Measurements from ENCODE around the gene TICAM2.

GRCh38 chr5:115559524-115559923 is 42.8 kb downstream of the TICAM2 start:
- TF ChIP-seq ZNF232 (CRISPR knock-in tag; IDR thresholded peaks at IDR 0.05): no peak
- no peak for TF ChIP-seq CTCF (IDR thresholded peaks at IDR 0.05)
- no peak for TF ChIP-seq ZNF121 (CRISPR knock-in tag; IDR thresholded peaks at IDR 0.05)
- no peak for TF ChIP-seq HMGA2 (CRISPR knock-in tag; IDR thresholded peaks at IDR 0.05)
- TF ChIP-seq GABPB1 (CRISPR knock-in tag; IDR thresholded peaks at IDR 0.05): no peak
- no peak for TF ChIP-seq TEAD4 (CRISPR knock-in tag; IDR thresholded peaks at IDR 0.05)
